Fibroblast of skin of right biceps (primary cell): ENCODE data around the gene TRIM38.
"Not testable (repeated sequence)": the region's sequence is repeated elsewhere in the genome, so short reads cannot be mapped to it uniquely, and the experiment has no call there.

ENCODE experiments used
- DNase-seq: peaks from one replicate; pipeline ENCODE4 v3.0.0-alpha.2; 2013

TRIM38 gene

DNA sequence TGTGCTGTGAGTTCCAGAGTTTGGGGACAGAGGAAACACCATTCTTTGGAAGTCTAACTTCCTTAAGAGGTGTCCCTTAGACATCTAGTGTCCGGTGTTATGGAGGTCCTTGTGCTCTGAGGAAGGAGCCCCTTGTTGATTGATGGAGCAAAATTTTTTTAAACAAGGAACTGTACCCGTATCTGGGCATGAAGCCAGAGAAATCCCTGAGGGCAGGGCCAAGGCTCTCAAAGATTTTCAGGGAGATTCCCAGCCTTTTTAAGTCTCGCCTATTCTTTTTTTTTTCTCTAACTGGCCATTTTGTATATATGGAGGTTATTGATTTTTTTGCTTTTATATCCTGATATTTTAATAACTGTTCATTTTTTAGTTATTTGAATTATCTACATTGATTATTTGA lies 45.9 kb downstream of the TRIM38 start:
- no peak for DNase-seq

DNA sequence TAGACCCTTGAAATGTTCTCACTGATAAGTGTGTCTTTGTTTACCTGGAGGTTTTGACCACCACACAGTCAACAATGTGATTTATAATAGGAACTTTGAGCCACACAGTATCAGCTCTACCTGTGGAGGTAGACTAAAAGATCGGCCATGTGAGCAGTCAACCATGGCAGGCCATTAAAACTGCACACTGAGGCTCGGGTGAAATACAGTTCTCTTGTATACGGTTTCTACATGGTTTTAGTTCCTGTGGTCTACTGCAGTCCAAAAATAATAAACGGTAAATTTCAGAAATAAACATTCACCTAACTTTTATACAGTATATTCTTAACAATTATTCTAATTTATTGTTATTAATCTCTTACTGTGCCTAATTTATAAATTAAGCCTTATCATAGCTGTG lies 47.2 kb downstream of the TRIM38 start:
- DNase-seq, result no peak

DNA sequence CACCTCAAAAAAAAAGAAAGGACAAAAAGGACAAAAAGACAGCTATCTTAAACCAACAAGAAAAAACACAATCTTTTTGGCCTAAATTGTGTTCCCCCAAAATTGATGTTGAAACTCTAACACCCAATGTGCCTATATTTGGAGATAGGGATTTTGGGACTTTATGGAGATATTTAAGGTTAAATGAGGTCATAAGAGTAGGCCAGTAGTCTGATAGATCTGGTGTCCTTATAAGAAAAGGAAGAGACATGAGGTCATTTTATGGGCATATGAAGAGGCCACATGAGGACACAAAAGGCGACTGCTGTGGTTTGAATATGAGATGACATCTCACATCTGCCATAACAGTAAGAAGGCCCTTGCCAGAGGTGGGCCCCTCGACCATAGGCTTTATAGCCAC lies 49.5 kb downstream of the TRIM38 start:
- DNase-seq, result no peak

DNA sequence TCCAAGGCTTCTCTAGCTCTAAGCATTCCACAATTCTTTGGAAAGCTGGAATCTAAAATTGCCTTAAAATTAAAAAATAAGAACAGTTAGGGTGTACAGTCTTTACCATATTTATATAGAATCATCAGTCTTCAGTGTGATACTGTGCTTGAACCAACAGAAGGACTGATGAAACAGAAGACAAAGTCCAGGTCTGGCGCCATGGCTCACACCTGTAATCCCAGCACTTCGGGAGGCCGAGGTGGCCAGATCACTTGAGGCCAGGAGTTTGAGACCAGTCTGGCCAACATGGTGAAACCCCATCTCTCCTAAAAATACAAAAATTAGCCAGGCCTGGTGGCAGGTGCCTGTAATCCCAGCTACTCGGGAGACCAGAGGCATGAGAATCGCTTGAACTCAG lies 51.8 kb downstream of the TRIM38 start:
- not testable (repeated sequence) for DNase-seq

DNA sequence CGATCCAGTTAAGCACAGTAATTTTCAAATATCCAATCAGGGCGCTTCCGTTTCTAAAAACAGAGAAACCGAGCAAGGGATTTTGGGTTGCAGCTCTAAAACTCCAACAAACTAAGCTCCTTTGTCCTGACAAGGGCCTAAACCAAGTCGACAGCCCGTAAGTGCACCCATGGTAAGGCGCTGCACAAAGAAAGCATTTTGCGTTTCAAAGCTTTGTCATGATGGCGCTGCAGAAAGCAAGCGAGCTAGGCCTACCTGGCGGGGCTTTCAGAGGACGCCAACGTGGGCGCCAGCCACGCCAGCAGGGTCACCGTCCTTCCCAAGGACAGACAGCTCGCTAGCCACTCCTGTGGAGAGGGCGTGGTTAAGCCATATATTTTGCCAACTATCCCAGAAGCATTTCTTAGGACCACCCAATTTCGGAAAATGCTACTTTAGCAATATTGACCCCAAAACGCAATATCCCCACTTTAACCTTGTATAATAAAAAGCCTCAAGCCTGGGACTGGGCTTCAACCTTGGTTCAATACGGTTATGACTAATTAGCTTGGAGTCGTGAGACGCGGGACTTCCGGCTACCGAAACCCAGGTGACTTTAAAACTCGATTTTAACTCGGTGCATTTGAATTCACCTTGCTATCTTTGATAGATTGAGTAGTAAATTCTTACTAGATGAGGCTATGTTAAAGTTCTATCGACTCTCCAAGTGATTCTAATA lies 53.8 kb downstream of the TRIM38 start:
- DNase-seq, result peak; percentile 33

DNA sequence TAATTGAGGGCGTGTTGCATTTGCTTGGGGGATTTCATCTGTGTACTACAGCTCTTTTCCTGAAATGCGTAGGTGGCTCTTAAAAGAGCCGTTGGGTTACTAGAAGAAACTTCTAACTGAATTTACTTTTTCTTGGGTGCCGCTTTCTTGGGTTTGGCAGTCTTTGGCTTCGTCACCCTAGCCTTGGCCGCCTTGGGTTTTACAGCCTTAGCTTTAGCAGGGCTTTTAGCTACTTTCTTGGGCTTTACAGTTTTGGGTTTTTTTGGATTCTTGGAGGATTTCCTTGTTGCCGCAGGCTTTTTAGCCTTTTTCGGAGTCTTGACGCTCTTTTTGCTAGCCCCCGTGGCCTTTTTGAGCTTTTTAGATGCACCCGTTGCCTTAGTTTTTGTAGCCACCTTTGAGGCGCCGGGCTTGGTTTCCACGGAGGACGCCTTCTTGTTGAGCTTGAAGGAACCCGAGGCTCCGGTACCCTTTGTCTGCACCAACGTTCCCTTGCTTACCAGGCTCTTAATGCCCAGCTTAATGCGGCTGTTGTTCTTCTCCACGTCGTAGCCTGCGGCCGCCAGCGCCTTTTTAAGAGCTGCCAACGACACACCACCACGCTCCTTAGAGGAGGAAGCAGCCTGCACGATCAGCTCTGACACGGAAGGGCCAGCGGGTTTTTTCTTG lies 54.5 kb downstream of the TRIM38 start:
- DNase-seq, result no peak

DNA sequence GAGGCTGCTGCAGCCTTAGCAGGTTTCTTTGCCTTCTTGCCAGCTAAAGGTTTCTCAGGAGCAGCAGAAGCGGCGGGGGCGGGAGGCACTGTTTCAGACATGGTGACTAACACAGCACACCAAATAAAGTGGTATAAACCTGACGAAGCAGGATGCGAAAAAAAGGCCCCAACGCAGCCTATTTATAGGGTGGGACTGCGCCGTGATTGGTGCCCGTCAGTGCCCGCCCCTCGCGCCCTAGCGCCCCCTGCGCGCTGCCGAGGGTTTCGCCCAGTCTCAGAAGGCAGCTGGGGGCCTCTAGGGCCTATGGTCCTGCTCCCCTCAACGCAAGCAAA lies 55.0 kb downstream of the TRIM38 start:
- peak; percentile 96 for DNase-seq

DNA sequence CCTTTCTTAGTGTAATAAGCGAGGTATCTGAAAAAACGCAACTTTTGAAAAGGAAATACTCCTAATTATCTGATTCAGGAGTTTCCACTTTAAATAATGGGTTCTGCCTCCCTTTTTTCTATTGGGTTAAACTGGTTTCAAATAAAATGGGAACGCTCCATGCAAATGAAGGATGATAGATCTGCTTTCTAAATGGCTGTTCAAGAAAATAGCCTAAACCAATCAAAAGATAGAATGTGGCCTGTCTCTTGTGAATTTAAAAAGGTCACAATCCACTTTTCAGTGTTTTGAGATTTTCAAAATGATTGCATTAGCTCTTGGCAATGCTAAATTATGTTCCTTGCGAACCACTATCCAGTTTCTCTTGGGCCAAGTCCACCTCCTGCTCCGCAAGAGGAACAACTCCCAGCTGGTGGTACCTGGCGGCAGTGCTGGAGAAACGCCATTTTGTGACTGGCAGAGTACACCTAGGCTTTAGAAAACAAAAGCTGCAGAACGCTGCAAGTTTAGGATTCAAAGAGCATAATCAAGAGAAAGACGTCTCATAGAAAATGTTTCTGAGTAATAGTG lies 56.7 kb downstream of the TRIM38 start:
- no peak for DNase-seq

DNA sequence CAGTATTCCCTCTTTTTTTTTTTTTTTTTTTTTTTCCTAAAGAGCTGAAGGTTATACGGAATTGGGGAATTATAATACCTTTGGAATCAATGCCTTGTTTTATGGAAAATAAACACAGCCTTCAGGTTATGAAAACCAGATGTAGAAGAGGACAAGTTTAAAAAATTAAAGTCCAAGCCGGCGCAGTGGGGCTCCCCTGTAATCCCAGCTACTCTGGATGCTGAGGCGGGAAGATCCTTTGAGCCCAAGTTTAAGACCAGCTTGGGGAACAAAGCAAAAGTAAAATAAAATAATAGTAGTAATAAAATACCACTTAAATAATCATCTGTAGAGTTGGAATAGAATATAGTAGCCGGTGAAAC lies 57.3 kb downstream of the TRIM38 start:
- no peak for DNase-seq

DNA sequence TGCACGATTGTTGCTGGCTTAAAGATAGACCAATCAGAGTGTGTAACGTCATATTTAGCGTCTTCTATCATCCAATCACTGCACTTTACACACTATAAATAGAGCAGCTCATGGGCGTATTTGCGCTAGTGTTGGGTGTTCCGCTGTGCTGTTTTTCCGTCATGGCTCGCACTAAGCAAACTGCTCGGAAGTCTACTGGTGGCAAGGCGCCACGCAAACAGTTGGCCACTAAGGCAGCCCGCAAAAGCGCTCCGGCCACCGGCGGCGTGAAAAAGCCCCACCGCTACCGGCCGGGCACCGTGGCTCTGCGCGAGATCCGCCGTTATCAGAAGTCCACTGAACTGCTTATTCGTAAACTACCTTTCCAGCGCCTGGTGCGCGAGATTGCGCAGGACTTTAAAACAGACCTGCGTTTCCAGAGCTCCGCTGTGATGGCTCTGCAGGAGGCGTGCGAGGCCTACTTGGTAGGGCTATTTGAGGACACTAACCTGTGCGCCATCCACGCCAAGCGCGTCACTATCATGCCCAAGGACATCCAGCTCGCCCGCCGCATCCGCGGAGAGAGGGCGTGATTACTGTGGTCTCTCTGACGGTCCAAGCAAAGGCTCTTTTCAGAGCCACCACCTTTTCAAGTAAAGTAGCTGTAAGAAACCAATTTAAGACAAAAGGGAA lies 57.9 kb downstream of the TRIM38 start:
- peak; percentile 95 for DNase-seq

DNA sequence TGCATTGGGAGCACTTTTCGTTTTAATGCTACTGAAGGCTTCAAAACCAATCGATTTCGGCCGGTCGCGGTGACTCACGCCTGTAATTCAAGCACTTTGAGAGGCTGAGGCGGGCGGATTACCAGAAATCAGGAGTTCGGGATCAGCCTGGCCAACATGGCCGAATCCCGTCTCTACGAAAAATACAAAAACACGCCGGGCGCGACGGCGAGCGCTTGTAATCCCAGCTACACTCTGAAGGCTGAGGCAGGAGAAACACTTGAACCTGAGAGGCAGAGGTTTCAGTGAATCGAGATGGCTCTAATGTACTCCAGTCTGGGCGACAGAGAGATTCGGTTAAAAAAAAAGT lies 58.4 kb downstream of the TRIM38 start:
- DNase-seq, result peak; percentile 85

DNA sequence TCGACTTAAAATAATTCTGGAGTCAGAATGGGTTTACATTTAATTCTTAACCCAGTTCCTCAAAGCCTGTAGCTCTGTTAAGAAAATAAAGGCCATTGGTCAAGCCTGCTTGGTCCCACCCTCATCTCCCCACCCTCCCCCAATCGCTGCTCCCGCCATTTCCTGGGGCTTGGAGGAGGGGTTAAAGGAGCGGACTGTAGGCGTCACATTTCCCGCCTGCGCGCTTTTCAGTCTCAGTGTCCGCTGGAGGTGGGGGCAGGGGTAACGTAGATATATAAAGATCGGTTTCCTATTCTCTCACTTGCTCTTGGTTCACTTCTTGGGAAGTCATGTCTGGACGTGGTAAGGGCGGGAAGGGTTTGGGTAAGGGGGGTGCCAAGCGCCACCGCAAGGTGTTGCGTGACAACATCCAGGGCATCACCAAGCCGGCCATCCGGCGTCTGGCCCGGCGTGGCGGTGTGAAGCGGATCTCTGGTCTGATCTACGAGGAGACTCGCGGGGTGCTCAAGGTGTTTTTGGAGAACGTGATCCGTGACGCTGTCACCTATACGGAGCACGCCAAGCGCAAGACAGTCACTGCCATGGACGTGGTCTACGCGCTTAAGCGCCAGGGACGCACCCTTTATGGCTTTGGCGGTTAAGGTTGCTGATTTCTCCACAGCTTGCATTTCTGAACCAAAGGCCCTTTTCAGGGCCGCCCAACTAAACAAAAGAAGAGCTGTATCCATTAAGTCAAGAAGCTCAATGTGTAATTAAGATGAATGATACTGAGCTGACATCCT lies 58.9 kb downstream of the TRIM38 start:
- DNase-seq, result peak; percentile 98

DNA sequence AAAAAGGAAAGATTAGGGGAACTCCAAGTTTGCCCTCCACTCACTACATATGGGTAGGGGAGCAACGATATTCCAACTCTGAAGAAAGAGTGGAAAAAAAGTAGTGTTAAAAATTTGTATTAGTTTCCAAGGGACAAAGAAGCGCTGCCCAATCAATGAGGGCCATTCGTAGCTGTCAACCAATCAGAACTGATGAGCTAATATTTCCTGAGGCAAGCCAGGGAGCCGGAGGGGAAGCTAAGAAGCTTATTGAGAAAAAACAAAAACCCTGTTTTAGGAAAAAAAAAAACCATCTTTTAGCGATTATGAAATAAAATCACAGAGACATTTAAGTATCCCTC lies 59.5 kb downstream of the TRIM38 start:
- peak; percentile 87 for DNase-seq

DNA sequence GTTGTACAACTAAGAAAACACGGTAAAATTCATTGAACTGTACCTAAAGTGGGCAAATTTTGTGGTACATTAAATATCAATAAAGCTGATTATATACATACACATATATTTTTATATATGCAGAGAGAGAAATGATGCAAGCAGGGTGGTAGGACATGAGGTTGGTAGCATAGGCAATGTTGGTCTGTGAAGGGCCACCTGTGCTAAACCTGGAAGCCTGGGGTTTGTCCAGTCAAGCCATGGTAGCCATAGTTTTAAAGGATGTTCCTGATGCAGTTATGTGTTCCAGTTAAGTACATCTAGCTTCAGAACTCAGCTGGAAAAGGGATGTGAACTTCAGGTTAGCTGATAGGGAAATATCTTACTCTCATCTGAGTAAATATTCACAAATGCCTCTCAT lies 60.1 kb downstream of the TRIM38 start:
- DNase-seq, result no peak

DNA sequence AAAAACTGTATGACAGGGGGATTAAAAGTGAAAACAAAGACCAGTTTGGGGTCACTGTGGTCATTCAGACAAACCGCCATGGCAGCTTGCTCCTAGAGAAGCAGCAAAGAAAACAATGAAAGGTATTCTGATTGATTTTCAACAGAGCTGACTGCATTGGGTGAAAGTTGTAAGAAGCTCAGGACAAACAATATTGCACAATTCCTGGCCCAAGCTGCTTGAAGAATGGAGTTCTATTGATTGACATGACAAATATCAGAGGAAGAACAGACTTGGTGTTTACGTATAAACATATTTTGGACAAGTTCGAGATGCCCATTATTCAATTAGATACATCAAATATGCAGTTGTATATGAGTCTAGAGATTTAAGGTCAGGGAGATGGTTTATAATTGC lies 62.0 kb downstream of the TRIM38 start:
- DNase-seq, result no peak

DNA sequence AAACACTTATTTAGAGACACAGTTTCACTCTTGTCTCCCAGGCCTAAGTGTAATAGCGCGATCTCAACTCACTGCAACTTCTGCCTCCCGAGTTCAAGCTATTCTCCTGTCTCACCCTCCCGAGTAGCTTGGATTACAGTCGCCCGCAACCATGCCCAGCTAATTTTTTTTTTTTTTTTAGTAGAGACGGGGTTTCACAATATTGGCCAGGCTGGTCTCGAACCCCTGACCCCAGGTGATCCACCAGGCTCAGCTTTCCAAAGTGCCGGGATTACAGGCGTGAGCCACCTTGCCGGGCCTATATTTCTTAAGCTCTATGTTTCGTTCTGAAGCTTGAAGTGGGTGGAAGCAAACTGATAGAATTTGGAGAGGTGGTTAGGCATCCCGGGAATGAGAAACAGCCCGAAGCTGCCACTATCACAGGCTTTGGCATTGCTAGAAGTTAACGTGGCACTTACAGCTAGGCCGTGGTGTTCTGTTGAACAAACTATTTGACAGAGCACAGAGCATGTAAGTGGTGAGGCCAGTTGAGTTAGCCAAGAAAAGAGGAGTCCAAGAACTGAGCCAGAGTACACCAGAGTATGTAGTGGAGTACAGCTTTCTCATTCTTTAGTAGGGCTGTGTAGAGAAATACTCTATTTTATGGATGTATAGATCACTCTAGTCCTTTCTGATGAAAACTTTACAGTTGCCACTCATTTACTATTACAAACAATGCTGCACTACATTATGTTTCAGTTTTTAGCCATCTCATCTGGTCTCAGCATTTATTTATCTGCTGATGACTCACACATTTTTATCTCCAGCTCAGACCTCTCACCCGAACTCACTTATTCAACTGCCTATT lies 62.7 kb downstream of the TRIM38 start:
- peak; percentile 83 for DNase-seq

DNA sequence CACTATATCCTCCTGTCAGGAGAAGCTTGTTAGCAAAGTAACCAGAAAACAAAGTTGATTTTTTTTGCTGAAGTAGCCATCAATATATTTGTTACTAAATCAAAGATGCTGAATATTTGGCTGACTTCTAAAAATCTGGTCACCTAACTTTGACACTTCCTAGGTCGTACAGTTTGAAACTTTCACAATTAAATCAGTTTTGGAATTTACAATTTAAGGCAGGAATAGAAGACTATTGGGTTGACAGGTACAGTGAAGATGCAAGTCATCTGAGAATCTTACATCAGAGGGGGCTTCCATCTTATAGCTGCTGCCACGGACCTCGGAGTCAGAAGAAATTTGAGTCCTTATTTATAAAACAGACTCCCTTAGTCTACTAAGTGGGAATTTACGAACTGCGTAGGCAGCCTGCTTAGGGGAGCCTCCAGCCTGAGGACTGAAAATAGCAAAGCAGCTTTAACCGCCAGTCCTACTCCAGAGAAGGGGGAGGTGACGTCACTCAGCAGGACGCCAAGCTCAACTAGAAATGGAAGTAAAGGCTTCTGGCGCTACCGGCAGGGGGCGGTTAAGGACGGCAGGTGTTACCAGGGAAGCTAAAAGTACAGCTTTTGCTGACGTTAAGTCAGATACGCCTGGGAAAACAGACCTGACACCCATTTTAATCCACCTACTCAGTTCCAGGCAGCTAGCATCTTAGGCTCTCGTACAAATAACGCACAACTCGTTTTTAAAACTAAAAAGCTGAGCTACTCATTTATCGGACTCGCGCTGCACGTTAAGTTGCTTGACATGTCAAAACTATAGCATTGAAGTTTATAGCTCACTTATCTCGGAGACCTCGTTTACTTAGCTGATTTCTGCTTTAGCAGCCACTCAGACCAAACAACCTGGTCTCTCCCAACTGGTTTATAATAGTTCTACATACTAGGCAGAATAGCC lies 63.6 kb downstream of the TRIM38 start:
- peak; percentile 97 for DNase-seq

DNA sequence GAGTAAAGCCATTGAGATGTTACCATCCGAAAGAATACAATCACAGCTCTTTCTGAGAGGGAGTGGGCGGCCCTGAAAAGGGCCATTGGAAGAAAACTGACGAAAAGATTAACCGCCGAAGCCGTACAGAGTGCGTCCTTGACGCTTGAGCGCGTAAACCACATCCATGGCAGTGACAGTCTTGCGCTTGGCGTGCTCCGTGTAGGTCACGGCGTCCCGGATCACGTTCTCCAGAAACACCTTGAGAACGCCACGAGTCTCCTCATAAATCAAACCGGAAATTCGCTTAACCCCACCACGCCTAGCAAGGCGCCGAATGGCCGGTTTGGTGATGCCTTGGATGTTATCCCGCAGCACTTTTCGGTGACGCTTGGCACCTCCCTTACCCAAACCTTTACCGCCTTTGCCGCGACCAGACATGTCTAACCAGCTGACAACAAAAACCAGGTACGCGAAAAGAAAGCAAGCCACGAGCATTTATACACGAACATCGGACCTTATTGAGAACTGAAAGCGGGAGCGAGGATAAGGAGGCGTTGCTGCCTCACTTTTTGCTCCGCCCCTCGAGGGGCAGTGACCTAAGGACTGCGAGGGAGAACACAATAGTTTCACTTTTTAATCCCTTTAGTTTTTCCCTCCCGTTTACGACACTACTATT lies 64.4 kb downstream of the TRIM38 start:
- DNase-seq, result peak; percentile 98

DNA sequence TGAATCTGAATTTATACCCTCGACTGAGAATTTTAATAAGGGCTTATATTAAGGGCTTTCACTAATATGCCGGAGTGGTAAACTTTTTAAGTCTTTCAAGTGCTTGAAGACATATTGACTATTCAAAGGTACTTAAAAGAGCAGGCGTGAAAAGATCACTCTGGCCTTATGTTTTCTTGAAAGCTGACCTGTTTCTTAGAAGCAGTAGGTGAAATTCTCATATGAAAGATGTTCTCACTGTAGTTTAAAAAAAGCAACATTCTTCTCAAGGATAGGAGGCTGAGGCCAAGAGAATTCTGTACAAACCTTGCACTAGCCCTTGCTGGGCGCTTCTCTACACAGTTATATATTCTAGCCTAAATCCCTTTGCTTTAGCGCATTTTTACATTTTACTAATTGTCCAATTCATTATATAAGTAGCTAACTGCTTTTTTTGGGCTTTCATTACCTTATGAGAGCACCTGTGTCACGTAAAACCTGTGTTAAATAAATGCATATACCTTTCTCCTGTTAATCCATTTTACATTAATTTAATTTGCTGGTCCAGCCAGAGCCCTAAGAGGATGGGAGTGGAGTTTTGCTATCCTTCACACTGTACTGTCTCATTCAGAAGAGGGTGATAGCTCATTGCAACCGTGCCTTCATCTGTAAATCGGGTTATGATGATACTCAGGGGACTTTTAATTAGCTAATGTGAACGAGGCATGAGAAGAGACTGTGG lies 65.0 kb downstream of the TRIM38 start:
- no peak for DNase-seq

DNA sequence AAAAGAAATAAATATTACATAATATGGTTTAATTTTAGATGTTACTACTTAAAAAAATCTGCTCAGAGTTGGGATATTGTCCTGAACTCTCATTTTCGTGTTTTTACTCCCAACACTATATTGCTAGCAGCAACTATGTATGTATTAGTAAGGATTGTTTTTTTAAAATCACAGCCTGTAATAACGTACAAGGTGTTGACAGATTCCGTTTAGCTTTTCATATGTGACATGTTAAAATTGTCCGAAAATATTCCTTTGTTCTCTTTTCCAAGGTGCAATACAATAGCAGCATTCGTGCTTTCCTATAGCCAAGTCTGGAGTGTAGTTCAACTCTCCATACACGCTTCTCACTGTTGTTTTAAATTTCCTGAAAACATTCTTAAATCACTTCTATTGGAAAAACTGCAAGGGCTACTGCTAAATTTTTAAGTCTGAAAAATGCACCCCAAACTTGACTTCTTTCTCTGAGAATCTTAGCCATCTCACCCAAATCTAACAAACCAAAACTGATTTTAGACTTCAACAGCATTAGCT lies 65.7 kb downstream of the TRIM38 start:
- DNase-seq, result no peak
